Measurements from ENCODE around the gene CNTFR. TPM values are rescaled to one million over a fixed set of nuclear protein-coding genes. Genes with fewer than 3 reads are reported as not detected.

The CNTFR gene
- total and polyA plus RNA-seq, 10 of the 15 experiments (the other 5 are each of a cell fraction or from before 2014, with no cell fraction given): not detected

DNA sequence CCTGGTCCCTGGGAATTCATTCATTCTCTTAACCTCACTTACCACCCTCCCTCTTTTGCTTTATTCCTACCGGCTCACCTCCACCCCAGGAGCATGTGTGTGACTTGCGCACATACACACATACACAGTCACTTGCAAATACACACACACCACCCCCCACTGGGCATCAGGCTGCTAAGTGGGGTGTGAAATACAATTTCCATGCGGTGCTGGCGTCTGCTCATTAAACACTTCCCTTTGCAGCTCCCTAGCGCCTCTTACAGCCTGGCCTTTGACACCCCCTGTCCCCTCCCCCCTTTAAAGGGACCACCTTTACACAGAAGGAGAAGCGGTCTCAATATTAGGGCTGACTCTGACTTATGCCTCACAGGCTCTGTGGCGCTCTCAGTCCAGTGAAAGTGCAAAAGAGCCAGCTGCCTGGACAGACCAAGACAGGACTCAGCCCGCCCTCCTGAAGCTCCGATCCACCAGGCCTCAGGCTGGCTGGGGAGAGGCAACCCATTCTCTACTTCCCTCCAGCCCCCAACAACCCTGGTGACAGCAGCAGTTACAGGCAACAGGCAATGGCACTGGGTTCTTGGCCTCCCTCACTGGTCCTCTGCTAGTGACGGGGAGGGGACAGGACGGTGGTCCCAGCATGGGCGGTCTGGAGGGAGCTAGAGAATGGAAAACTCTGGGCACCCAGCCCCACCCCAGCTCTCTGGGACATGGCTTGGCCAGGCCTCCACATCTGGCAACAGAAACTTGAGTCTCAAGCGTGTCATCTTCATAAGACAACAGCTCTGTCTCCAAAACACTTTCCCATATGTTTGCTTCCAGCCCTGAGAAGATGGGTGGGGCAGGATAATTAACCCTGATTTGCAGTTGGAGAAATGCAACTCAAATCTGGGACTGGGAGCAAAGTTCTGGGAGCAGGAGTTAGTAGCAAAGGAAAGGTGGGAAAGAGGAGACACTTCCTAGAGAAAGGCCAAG lies 78.7 kb downstream of the CNTFR start (continued):
- TF ChIP-seq SRF (IDR thresholded peaks at IDR 0.05; ENCODE audit: low read depth in 2 of 2, low read length in 2 of 2): no peak
- no peak for TF ChIP-seq MEF2B (IDR thresholded peaks at IDR 0.05; ENCODE audit: partially characterized antibody, poor library complexity, severe bottlenecking)
- TF ChIP-seq, protein P1, sequence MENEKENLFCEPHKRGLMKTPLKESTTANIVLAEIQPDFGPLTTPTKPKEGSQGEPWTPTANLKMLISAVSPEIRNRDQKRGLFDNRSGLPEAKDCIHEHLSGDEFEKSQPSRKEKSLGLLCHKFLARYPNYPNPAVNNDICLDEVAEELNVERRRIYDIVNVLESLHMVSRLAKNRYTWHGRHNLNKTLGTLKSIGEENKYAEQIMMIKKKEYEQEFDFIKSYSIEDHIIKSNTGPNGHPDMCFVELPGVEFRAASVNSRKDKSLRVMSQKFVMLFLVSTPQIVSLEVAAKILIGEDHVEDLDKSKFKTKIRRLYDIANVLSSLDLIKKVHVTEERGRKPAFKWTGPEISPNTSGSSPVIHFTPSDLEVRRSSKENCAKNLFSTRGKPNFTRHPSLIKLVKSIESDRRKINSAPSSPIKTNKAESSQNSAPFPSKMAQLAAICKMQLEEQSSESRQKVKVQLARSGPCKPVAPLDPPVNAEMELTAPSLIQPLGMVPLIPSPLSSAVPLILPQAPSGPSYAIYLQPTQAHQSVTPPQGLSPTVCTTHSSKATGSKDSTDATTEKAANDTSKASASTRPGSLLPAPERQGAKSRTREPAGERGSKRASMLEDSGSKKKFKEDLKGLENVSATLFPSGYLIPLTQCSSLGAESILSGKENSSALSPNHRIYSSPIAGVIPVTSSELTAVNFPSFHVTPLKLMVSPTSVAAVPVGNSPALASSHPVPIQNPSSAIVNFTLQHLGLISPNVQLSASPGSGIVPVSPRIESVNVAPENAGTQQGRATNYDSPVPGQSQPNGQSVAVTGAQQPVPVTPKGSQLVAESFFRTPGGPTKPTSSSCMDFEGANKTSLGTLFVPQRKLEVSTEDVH (IDR thresholded peaks at IDR 0.05; ENCODE audit: low read depth, partially characterized antibody): no peak
- TF ChIP-seq MTA2 (IDR thresholded peaks at IDR 0.05; ENCODE audit: low read depth): no peak
- TF ChIP-seq CBX3 (IDR thresholded peaks at IDR 0.05; ENCODE audit: borderline replicate concordance, low read depth): no peak
- TF ChIP-seq FOXK2 (IDR thresholded peaks at IDR 0.05): no peak
- TF ChIP-seq CHD1 (IDR thresholded peaks at IDR 0.05; ENCODE audit: low read depth, low read length): no peak
- TF ChIP-seq ATF7 (IDR thresholded peaks at IDR 0.05; ENCODE audit: low read depth): no peak

DNA sequence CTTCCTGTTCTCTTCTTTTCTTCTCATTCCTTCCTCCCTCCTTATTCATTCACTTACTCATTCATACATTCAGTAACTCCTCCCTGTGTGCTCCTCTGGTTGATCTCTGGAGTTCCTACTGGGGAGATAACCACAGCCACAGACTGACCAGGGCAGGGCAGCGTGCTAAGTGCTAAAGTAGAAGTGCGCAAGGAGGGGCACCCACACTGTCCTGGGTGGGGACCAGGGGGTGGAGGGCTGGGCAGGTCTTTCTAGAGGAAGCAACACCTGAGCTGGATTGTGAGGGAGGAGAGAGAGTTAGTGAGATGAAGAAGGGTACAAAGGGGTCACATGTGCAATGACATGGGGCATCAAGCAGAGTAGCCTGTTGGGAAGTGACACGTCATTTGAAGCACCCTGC lies 80.6 kb downstream of the CNTFR start:
- no peak overlapping the region for H3K27ac ChIP-seq (ENCODE audit: control insufficient read depth, insufficient read depth)
- ChIA-PET SMC1A (ENCODE audit: uncharacterized antibody, unreplicated experiment) (no interaction called here), POLR2A (no interaction called here), RAD21 (ENCODE audit: unreplicated experiment) (no interaction called here), CTCF (no interaction called here)
- DNase-seq (ENCODE audit: low read depth, low spot score) (no peak), FAIRE-seq (no peak), ATAC-seq (no peak)
- no TSS peak for BruUV-seq (replicated peaks)
- in situ Hi-C loops (cut with MboI): no loop called here
- TF ChIP-seq, protein P2, sequence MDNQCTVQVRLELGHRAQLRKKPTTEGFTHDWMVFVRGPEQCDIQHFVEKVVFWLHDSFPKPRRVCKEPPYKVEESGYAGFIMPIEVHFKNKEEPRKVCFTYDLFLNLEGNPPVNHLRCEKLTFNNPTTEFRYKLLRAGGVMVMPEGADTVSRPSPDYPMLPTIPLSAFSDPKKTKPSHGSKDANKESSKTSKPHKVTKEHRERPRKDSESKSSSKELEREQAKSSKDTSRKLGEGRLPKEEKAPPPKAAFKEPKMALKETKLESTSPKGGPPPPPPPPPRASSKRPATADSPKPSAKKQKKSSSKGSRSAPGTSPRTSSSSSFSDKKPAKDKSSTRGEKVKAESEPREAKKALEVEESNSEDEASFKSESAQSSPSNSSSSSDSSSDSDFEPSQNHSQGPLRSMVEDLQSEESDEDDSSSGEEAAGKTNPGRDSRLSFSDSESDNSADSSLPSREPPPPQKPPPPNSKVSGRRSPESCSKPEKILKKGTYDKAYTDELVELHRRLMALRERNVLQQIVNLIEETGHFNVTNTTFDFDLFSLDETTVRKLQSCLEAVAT (IDR thresholded peaks at IDR 0.05): no peak
- TF ChIP-seq NR2C1 (IDR thresholded peaks at IDR 0.05) (no peak), SUZ12 (IDR thresholded peaks at IDR 0.05; ENCODE audit: unreplicated experiment) (no peak), CTCF (IDR thresholded peaks at IDR 0.05 in 2 of 3, conservative IDR thresholded peaks at IDR 0.05 in 1 of 3; ENCODE audit: control insufficient read depth in 2 of 3, extremely low read depth in 1 of 3, insufficient read depth in 1 of 3, low read depth in 3 of 3, low read length in 3 of 3) (no peak), POLR2AphosphoS5 (IDR thresholded peaks at IDR 0.05; ENCODE audit: low read length) (no peak), ZNF274 (IDR thresholded peaks at IDR 0.05; ENCODE audit: insufficient read depth, insufficient read length) (no peak), RFX5 (IDR thresholded peaks at IDR 0.05; ENCODE audit: low read depth, low read length) (no peak)
- no peaks in the 10 kb centered on the region; a peak in 1 of 4 replicates for H3K36me3 ChIP-seq (ENCODE audit: control insufficient read depth in 2 of 2, insufficient read depth in 2 of 2, low read length in 1 of 2)
- H3K9ac ChIP-seq (ENCODE audit: control insufficient read depth, insufficient read depth, low read length): no peak overlapping the region
- H3K4me1 ChIP-seq (ENCODE audit: control insufficient read depth, insufficient read depth, low read length): no peaks in the 10 kb centered on the region
- no peak overlapping the region for H3K4me3 ChIP-seq
- no peaks in the 10 kb centered on the region for H3K79me2 ChIP-seq (ENCODE audit: control insufficient read depth, insufficient read depth, low read length)
- H2AFZ ChIP-seq (ENCODE audit: control insufficient read depth, low read depth, low read length): no peak overlapping the region
- WGBS (ENCODE audit: insufficient coverage, insufficient replicate concordance, low lambda C conversion rate, missing lambda C conversion rate): 33% methylated on average over 3 of the region's 3 CpGs
- no peak overlapping the region for H3K4me2 ChIP-seq (ENCODE audit: control insufficient read depth, insufficient read depth)
- intact Hi-C loops (cut with micrococcal nuclease; ENCODE audit: unreplicated experiment): no loop called here
- no peaks in the 10 kb centered on the region; the same call in 1 of the 2 replicates for H4K20me1 ChIP-seq (ENCODE audit: control insufficient read depth, insufficient read depth)
- H3K9me3 ChIP-seq (replicated peaks; ENCODE audit: control insufficient read depth, insufficient read depth, low read length): no peaks in the 10 kb centered on the region
- peaks cover 9 to 12% of the 10 kb centered on the region in 2 experiments; a peak in 3 of 4 replicates for H3K27me3 ChIP-seq (replicated peaks in 1 of 2; ENCODE audit: control insufficient read depth in 2 of 2, insufficient read depth in 2 of 2, low read length in 1 of 2)
